Loucy (cell line): ENCODE measurements around the gene FRRS1.

ENCODE experiments used
- H2AFZ ChIP-seq: fragments of 200-600 bp; sonication (generic); 2 replicates; pipeline ENCODE4 v1.6.0; 2016; ENCODE audit warnings: antibody characterized with exemption, mild to moderate bottlenecking, low read length, moderate library complexity
- H3F3A ChIP-seq: fragments of 200-600 bp; 2 replicates; pipeline ENCODE4 v1.6.0; 2016; ENCODE audit warnings: antibody characterized with exemption, low read depth, mild to moderate bottlenecking
- H3K27me3 ChIP-seq: fragments of 200-600 bp; sonication (generic); 2 replicates; pipeline ENCODE4 v1.6.1; 2014; ENCODE audit warnings: low read length, mild to moderate bottlenecking; ENCODE audit not compliant: insufficient read depth, poor library complexity, severe bottlenecking
- H3K36me3 ChIP-seq: fragments of 200-600 bp; sonication (generic); 2 replicates; pipeline ENCODE4 v1.6.1; 2016; ENCODE audit warnings: low read length; ENCODE audit not compliant: insufficient read depth
- H3K4me1 ChIP-seq: fragments of 200-600 bp; sonication (generic); 2 replicates; pipeline ENCODE4 v1.5.1; 2014; ENCODE audit warnings: low read length, mild to moderate bottlenecking; ENCODE audit not compliant: insufficient read depth, poor library complexity, severe bottlenecking
- H3K4me2 ChIP-seq: fragments of 200-600 bp; sonication (generic); 2 replicates; pipeline ENCODE4 v1.6.0; 2014; ENCODE audit warnings: antibody characterized with exemption, low read length, low read depth, mild to moderate bottlenecking; ENCODE audit not compliant: poor library complexity, severe bottlenecking
- H3K4me3 ChIP-seq: fragments of 200-600 bp; sonication (generic); 2 replicates; pipeline ENCODE4 v1.5.1; 2014; ENCODE audit warnings: low read length, mild to moderate bottlenecking, mixed read lengths; ENCODE audit not compliant: poor library complexity, severe bottlenecking
- H3K79me2 ChIP-seq: fragments of 200-600 bp; sonication (generic); 2 replicates; pipeline ENCODE4 v1.6.1; 2014; ENCODE audit warnings: low read length; ENCODE audit not compliant: insufficient read depth
- H3K9ac ChIP-seq: fragments of 200-600 bp; sonication (generic); 2 replicates; pipeline ENCODE4 v1.6.0; 2014; ENCODE audit warnings: mild to moderate bottlenecking, low read depth, low read length, moderate library complexity; ENCODE audit not compliant: poor library complexity, severe bottlenecking
- H3K9me2 ChIP-seq: fragments of 200-600 bp; sonication (generic); replicated peaks from 2 replicates; pipeline ENCODE4 v1.6.1; 2016; ENCODE audit warnings: low read depth, low read length, mixed read lengths
- H3K9me3 ChIP-seq: fragments of 200-600 bp; sonication (generic); 2 replicates; pipeline ENCODE4 v1.6.1; 2014; ENCODE audit warnings: mild to moderate bottlenecking, antibody characterized with exemption, low read length, low read depth; ENCODE audit not compliant: insufficient read depth
- H4K20me1 ChIP-seq: fragments of 200-600 bp; sonication (generic); 2 replicates; pipeline ENCODE4 v1.6.0; 2014; ENCODE audit warnings: antibody characterized with exemption, low read length, mild to moderate bottlenecking; ENCODE audit not compliant: insufficient read depth, poor library complexity, severe bottlenecking
- CTCF ChIP-seq: fragments of 200-600 bp; sonication (generic); conservative IDR thresholded peaks from 2 replicates; pipeline ENCODE4 v1.5.1; 2014; ENCODE audit warnings: mild to moderate bottlenecking, antibody characterized with exemption, low read length
- EZH2phosphoT487 ChIP-seq: fragments of 200-600 bp; IDR thresholded peaks from 2 replicates; pipeline ENCODE4 v1.6.1; 2018; ENCODE audit warnings: antibody characterized with exemption, mild to moderate bottlenecking, moderate library complexity, borderline replicate concordance

FRRS1 gene

GRCh38 chr1:99707535-99708142 lies 58.8 kb downstream of the FRRS1 start:
- H3K79me2 ChIP-seq: no peaks in the 10 kb centered on the region
- H3K4me3 ChIP-seq: no peak overlapping the region
- peak; percentile 98 for TF ChIP-seq CTCF
- no peak for TF ChIP-seq EZH2phosphoT487
- no peaks in the 10 kb centered on the region for H3K9me3 ChIP-seq
- no peaks in the 10 kb centered on the region for H3K27me3 ChIP-seq
- no peak overlapping the region for H3K9ac ChIP-seq
- no peaks in the 10 kb centered on the region; the same call in 1 of the 2 replicates for H3K36me3 ChIP-seq
- H4K20me1 ChIP-seq: no peaks in the 10 kb centered on the region
- H3K4me1 ChIP-seq: no peaks in the 10 kb centered on the region
- no peaks in the 10 kb centered on the region for H3F3A ChIP-seq
- no peak overlapping the region for H3K4me2 ChIP-seq
- no peak overlapping the region for H2AFZ ChIP-seq
- no peaks in the 10 kb centered on the region for H3K9me2 ChIP-seq

GRCh38 chr1:99705385-99705784 lies 61.0 kb downstream of the FRRS1 start:
- no peaks in the 10 kb centered on the region for H3K9me2 ChIP-seq
- no peaks in the 10 kb centered on the region for H3K79me2 ChIP-seq
- no peaks in the 10 kb centered on the region; the same call in 1 of the 2 replicates for H3K36me3 ChIP-seq
- no peak overlapping the region for H3K9ac ChIP-seq
- no peaks in the 10 kb centered on the region for H3K27me3 ChIP-seq
- TF ChIP-seq CTCF: no peak
- TF ChIP-seq EZH2phosphoT487: no peak
- no peak overlapping the region for H2AFZ ChIP-seq
- H3K4me3 ChIP-seq: no peak overlapping the region
- H3F3A ChIP-seq: no peaks in the 10 kb centered on the region
- no peaks in the 10 kb centered on the region for H3K9me3 ChIP-seq
- H3K4me2 ChIP-seq: no peak overlapping the region
- H4K20me1 ChIP-seq: no peaks in the 10 kb centered on the region
- H3K4me1 ChIP-seq: no peaks in the 10 kb centered on the region

GRCh38 chr1:99704356-99704816 lies 62.0 kb downstream of the FRRS1 start:
- no peak overlapping the region for H3K9ac ChIP-seq
- H4K20me1 ChIP-seq: no peaks in the 10 kb centered on the region
- no peak overlapping the region for H3K4me2 ChIP-seq
- H3F3A ChIP-seq: no peaks in the 10 kb centered on the region
- H2AFZ ChIP-seq: no peak overlapping the region
- no peaks in the 10 kb centered on the region for H3K9me3 ChIP-seq
- no peaks in the 10 kb centered on the region for H3K9me2 ChIP-seq
- no peaks in the 10 kb centered on the region; the same call in 1 of the 2 replicates for H3K36me3 ChIP-seq
- TF ChIP-seq CTCF: no peak
- no peak for TF ChIP-seq EZH2phosphoT487
- H3K4me1 ChIP-seq: no peaks in the 10 kb centered on the region
- no peaks in the 10 kb centered on the region for H3K79me2 ChIP-seq
- H3K27me3 ChIP-seq: no peaks in the 10 kb centered on the region
- no peak overlapping the region for H3K4me3 ChIP-seq
